T-cell (primary cell): ENCODE measurements around the gene RAB3D. TPM values are rescaled to one million over a fixed set of nuclear protein-coding genes. Genes with fewer than 3 reads are reported as not detected.
A peak's percentile ranks its signal among the peaks of the same experiment; 100 is the strongest.

ENCODE experiments used
- ATAC-seq, 4 experiments: fragments of 200-7000 bp in 3 of 4; fragments of 150-1000 bp in 1 of 4; cut with Tn5 transposase; replicated peaks in 1 of 4; 1 replicate in 3 of 4; 2 replicates in 1 of 4; pipeline ENCODE4 v1.10.0; 2021; ENCODE audit warnings: moderate library complexity in 3 of 4, mild to moderate bottlenecking in 2 of 4, moderate number of reproducible peaks in 1 of 4
- CTCF ChIA-PET, 2 donors: fragments of 300-600 bp; sonication (Branson Sonifier 250); formaldehyde crosslinking; loops; one replicate each; lab custom pipeline; 2022; ENCODE audit warnings: antibody characterized with exemption in 2 of 2; lab: Charles Lee
- POLR2A ChIA-PET, 2 donors: fragments of 300-600 bp; sonication (Branson Sonifier 250); formaldehyde crosslinking; loops; one replicate each; lab custom pipeline; 2022; ENCODE audit warnings: antibody characterized with exemption in 2 of 2; lab: Charles Lee
- DNase-seq, 35 experiments: peaks; one replicate each; pipeline versions ENCODE4 v3.0.0 to v3.0.0-alpha.2; 2013 to 2023
- H3K27ac ChIP-seq: one replicate; pipeline ENCODE4 v1.5.1; 2013; ENCODE audit warnings: low read length
- H3K27me3 ChIP-seq, 2 experiments: replicated peaks in 1 of 2; 1 replicate in 1 of 2; 2 replicates in 1 of 2; pipeline versions ENCODE4 v1.6.1 to v1.7.0; 2013; ENCODE audit warnings: low read length in 1 of 2, mixed read lengths in 1 of 2; ENCODE audit not compliant: control insufficient read depth in 2 of 2, insufficient read depth in 2 of 2; ENCODE audit errors: extremely low read depth in 1 of 2
- H3K36me3 ChIP-seq, 2 donors: 1 replicate in 1 of 2; 2 replicates in 1 of 2; pipeline versions ENCODE4 v1.6.1 to v1.7.0; 2013; ENCODE audit warnings: low read length in 1 of 2; ENCODE audit not compliant: control insufficient read depth in 2 of 2, insufficient read depth in 1 of 2; ENCODE audit errors: extremely low read depth in 1 of 2
- H3K4me1 ChIP-seq, 2 experiments: 1 replicate in 1 of 2; 2 replicates in 1 of 2; pipeline versions ENCODE4 v1.6.1 to v1.7.0; 2013; ENCODE audit warnings: low read length in 2 of 2, mixed read lengths in 1 of 2; ENCODE audit not compliant: insufficient read depth in 2 of 2, control insufficient read depth in 1 of 2; ENCODE audit errors: extremely low read depth in 1 of 2
- H3K4me3 ChIP-seq, 2 donors: 1 replicate in 1 of 2; 2 replicates in 1 of 2; pipeline versions ENCODE4 v1.5.1 to v1.7.0; 2013; ENCODE audit warnings: mild to moderate bottlenecking in 2 of 2, low read length in 1 of 2, moderate library complexity in 1 of 2; ENCODE audit not compliant: control insufficient read depth in 1 of 2; ENCODE audit errors: extremely low read depth in 1 of 2
- H3K9me3 ChIP-seq: 2 replicates; pipeline ENCODE4 v1.7.0; 2013
- H3K27ac Mint-ChIP-seq, 2 donors: one replicate each; pipeline ENCODE4 v1.8.0; 2020 to 2021; ENCODE audit warnings: mild to moderate bottlenecking in 2 of 2, mixed read lengths in 2 of 2
- H3K27me3 Mint-ChIP-seq, 2 donors: one replicate each; pipeline ENCODE4 v1.8.0; 2021 to 2022; ENCODE audit warnings: mixed read lengths in 2 of 2
- H3K36me3 Mint-ChIP-seq: one replicate; pipeline ENCODE4 v1.8.0; 2021; ENCODE audit warnings: mixed read lengths
- H3K4me1 Mint-ChIP-seq, 3 donors: one replicate each; pipeline ENCODE4 v1.8.0; 2020 to 2022; ENCODE audit warnings: mixed read lengths in 3 of 3, mild to moderate bottlenecking in 1 of 3
- H3K4me3 Mint-ChIP-seq, 3 donors: one replicate each; pipeline ENCODE4 v1.8.0; 2020 to 2022; ENCODE audit warnings: mild to moderate bottlenecking in 3 of 3, mixed read lengths in 3 of 3, moderate library complexity in 3 of 3
- H3K9me3 Mint-ChIP-seq, 3 donors: one replicate each; pipeline ENCODE4 v1.8.0; 2020 to 2022; ENCODE audit warnings: mixed read lengths in 3 of 3
- WGBS: methylation state at CpG from one replicate; pipeline ENCODE4 v1.1.5; 2013; ENCODE audit warnings: missing lambda C conversion rate; ENCODE audit not compliant: insufficient coverage; 5-methylcytosine and 5-hydroxymethylcytosine counted together
- total RNA-seq, 35 experiments: library from RNA in 6 of 35; stranded (reverse) in 6 of 35; fragments of 120-200 nt in 1 of 35; gene quantifications; one replicate each; pipeline versions ENCODE4 v1.2.1 to v1.2.4 and lab custom pipeline; 2013 to 2026

Gene RAB3D
- total RNA-seq, 5 donors from 2014 or later (not counting 1 experiment from before 2014, with no cell fraction given) = 4.7 to 9.5 (median 8.8) TPM

DNA sequence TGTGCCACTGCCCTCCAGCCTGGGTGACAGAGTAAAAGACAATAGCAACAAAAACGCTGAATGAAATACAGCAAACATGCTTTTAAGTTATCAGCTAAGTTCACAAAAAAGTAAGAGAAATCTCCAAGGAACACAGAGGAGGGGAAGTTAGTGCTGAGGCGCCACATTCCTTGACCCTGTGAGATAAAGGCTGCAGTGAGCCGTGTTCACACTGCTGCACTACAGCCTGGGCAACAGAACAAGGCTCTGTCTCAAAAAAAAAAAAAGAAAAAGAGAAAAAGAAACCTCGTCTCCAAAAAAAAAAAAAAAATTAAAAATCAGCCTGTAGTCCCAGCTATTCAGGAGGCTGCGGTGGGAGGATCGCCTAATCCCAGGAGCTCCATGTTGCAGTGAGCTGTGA, 60.8 kb downstream of the RAB3D start:
- no peaks in the 10 kb centered on the region for H3K36me3 Mint-ChIP-seq
- ChIA-PET POLR2A (interaction anchor here in 1 of 2 donors (0.6 kb wide), 1 partner anchor 18 kb away, joined by 7 read pairs; no protein-coding TSS in a partner anchor), CTCF (interaction anchor here in 1 of 2 donors (0.6 kb wide), 1 partner anchor 185 kb away, joined by 3 read pairs; no protein-coding TSS in a partner anchor)
- no peak overlapping the region for H3K27ac Mint-ChIP-seq
- no peak overlapping the region for H3K4me3 ChIP-seq
- peaks cover 26 to 50% of the 10 kb centered on the region in 2 donors for H3K27me3 Mint-ChIP-seq
- no peaks in the 10 kb centered on the region for H3K36me3 ChIP-seq
- ATAC-seq (no peak), DNase-seq (no peak)
- no peaks in the 10 kb centered on the region for H3K9me3 ChIP-seq
- H3K4me1 Mint-ChIP-seq = peaks cover 9 to 21% (median 10%) of the 10 kb centered on the region in 3 donors
- no peak overlapping the region for H3K27ac ChIP-seq
- peaks cover 7 to 70% of the 10 kb centered on the region in 2 experiments for H3K27me3 ChIP-seq
- WGBS = no CpG with 5 or more reads among the region's 6 CpGs
- peaks cover 0 to 2% (median 0%) of the 10 kb centered on the region in 3 donors for H3K9me3 Mint-ChIP-seq
- H3K4me3 Mint-ChIP-seq = peak overlapping the region in 1 of 3 donors; percentile 20
- peaks cover 6 to 24% of the 10 kb centered on the region in 2 experiments for H3K4me1 ChIP-seq

DNA sequence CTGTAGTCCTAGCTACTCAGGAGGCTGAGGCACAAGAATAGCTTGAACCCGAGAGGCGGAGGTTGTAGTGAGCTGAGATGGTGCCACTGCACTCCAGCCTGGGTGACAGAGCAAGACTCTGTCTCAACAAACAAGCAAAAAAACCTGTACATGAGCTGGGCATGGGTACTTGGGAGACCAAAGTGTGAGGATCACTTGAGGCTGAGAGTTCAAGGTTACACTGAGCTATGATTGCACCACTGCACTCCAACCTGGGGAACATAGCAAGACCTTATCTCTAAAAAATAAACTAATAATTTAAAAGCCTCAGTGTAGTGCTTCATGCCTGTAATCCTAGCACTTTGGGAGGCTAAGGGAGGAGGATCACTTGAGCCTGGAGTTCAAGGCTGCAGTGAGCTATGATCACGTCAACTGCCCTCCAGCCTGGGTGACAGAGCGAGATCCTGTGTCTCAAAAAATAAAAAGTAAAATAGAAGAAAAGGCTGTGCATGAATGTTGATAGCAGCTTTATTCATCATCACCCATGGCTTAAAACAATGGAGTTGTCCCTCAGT, 64.8 kb downstream of the RAB3D start:
- DNase-seq = no peak
- H3K9me3 ChIP-seq = no peaks in the 10 kb centered on the region

DNA sequence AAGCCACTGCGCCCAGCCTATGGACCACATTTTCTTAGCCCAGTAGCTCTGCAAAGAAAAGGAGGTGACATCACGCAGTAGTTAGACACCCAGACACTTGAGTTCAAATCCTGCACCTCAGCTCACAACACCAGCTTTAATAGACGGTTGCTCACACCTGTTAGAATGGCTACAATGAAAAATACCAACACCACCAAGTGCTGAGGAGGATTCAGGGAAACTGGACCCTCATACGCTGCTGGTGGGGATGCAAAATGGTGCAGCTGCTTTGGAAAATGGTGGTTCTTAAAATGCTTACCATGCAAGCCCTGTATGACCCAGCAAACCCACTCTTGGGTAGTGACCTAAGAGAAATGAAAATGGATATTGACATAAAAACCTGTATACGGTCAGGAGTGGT, 65.5 kb downstream of the RAB3D start:
- H3K36me3 ChIP-seq = no peaks in the 10 kb centered on the region
- H3K9me3 Mint-ChIP-seq = no peaks in the 10 kb centered on the region
- no peaks in the 10 kb centered on the region for H3K36me3 Mint-ChIP-seq
- no peak for DNase-seq
- no peak overlapping the region for H3K4me3 Mint-ChIP-seq
- peaks cover 0 to 4% of the 10 kb centered on the region in 2 experiments for H3K4me1 ChIP-seq
- no peak overlapping the region for H3K27ac Mint-ChIP-seq
- H3K9me3 ChIP-seq = no peaks in the 10 kb centered on the region
- 100% methylated on average over 1 of the region's 5 CpGs for WGBS
- peaks cover 23 to 46% of the 10 kb centered on the region in 2 donors for H3K27me3 Mint-ChIP-seq
- POLR2A ChIA-PET = no interaction called here
- no peak overlapping the region for H3K27ac ChIP-seq
- peaks cover 0 to 5% (median under 1%) of the 10 kb centered on the region in 3 donors for H3K4me1 Mint-ChIP-seq
- H3K4me3 ChIP-seq = no peak overlapping the region
- ATAC-seq = no peak
- CTCF ChIA-PET = no interaction called here
- peaks cover 2 to 71% of the 10 kb centered on the region in 2 experiments for H3K27me3 ChIP-seq

More for the DNA sequence above, 64.8 kb downstream of the RAB3D start:
- H3K9me3 Mint-ChIP-seq = peaks cover 0 to under 1% (median 0%) of the 10 kb centered on the region in 3 donors
- H3K36me3 Mint-ChIP-seq = no peaks in the 10 kb centered on the region
- H3K4me3 Mint-ChIP-seq = no peak overlapping the region
- Histone ChIP-seq H3K27ac (no peak overlapping the region), H3K36me3 (no peaks in the 10 kb centered on the region), H3K4me3 (no peak overlapping the region), H3K27me3 (peaks cover 2 to 68% of the 10 kb centered on the region in 2 experiments), H3K4me1 (peaks cover 3 to 10% of the 10 kb centered on the region in 2 experiments)
- 100% methylated on average over 1 of the region's 4 CpGs for WGBS
- ChIA-PET CTCF (no interaction called here), POLR2A (no interaction called here)
- no peak for ATAC-seq
- H3K27ac Mint-ChIP-seq = no peak overlapping the region
- H3K4me1 Mint-ChIP-seq = peaks cover 4 to 10% (median 6%) of the 10 kb centered on the region in 3 donors
- H3K27me3 Mint-ChIP-seq = peaks cover 18 to 45% of the 10 kb centered on the region in 2 donors

DNA sequence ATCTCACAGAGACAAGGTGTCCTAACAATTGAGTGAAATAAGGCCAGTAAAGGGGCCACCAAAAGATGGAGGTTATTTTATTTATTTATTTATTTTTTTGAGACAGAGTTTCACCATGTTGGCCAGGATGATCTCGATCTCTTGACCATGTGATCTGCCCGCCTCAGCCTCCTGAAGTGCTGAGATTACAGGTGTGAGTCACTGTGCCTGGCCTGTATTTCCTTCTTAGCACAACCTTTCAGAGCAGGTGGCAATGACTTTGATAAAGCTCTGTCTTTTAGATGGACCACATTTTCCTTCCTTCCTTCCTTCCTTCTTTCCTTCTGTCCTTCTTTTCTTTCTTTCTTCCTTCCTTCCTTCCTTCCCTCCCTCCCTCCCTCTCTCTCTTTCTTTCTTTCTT, 66.2 kb downstream of the RAB3D start:
- H3K9me3 Mint-ChIP-seq = no peaks in the 10 kb centered on the region
- no peak overlapping the region for H3K27ac Mint-ChIP-seq
- CTCF ChIA-PET = no interaction called here
- H3K36me3 ChIP-seq = no peaks in the 10 kb centered on the region
- POLR2A ChIA-PET = no interaction called here
- H3K27ac ChIP-seq = no peak overlapping the region
- no peak overlapping the region for H3K4me3 Mint-ChIP-seq
- ATAC-seq (no peak), DNase-seq (no peak)
- peaks cover 0 to 3% (median 3%) of the 10 kb centered on the region in 3 donors for H3K4me1 Mint-ChIP-seq
- H3K4me3 ChIP-seq = no peak overlapping the region
- H3K36me3 Mint-ChIP-seq = no peaks in the 10 kb centered on the region
- H3K4me1 ChIP-seq = peaks cover 0 to 4% of the 10 kb centered on the region in 2 experiments
- peaks cover 4 to 71% of the 10 kb centered on the region in 2 experiments for H3K27me3 ChIP-seq
- peaks cover 30 to 50% of the 10 kb centered on the region in 2 donors for H3K27me3 Mint-ChIP-seq
- no peaks in the 10 kb centered on the region for H3K9me3 ChIP-seq
- 71% methylated on average over 2 of the region's 2 CpGs for WGBS

Other genes starting within 250 kb of the RAB3D start
- 1 to 10 TPM in 4 of 5 donors, under 1 TPM in 1; 0.95 to 3.6 (median 2.4) TPM for gene SPC24, start 183.9 kb downstream of the RAB3D start, total RNA-seq
- 1 to 10 TPM in 3 of 5 donors, under 1 TPM in 2; 0.68 to 1.9 (median 1.2) TPM for gene KANK2, start 142.1 kb downstream of the RAB3D start, total RNA-seq
- gene ANGPTL8, start 100.0 kb downstream of the RAB3D start, total RNA-seq = not detected
- gene DOCK6, start 77.1 kb downstream of the RAB3D start, total RNA-seq = 1 to 10 TPM in 3 of 5 donors, under 1 TPM in 2; 0.78 to 1.8 (median 1.0) TPM
- gene TSPAN16, start 43.5 kb downstream of the RAB3D start, total RNA-seq = not detected
- 10 to 100 TPM; 15.6 to 32.9 (median 27.0) TPM for gene TMEM205, start 6.6 kb upstream of the RAB3D start, total RNA-seq
- gene CCDC159, start 6.9 kb upstream of the RAB3D start, total RNA-seq = 10 to 100 TPM; 59.7 to 81.8 (median 69.6) TPM
- gene PLPPR2, start 15.8 kb upstream of the RAB3D start, total RNA-seq = 10 to 100 TPM in 3 of 5 donors, 1 to 10 TPM in 2; 8.6 to 16.2 (median 10.7) TPM
- 1 to 10 TPM; 1.6 to 5.5 (median 4.3) TPM for gene SWSAP1, start 35.0 kb upstream of the RAB3D start, total RNA-seq
- 10 to 100 TPM in 1 of 5 donors, 1 to 10 TPM in 4; 5.9 to 11.0 (median 6.7) TPM for gene EPOR, start 44.7 kb upstream of the RAB3D start, total RNA-seq
- under 1 TPM in 3 of 5 donors, not detected in 2; 0.22 to 0.72 (median 0.50) TPM for gene RGL3, start 79.7 kb upstream of the RAB3D start, total RNA-seq
- gene ODAD3, start 95.5 kb upstream of the RAB3D start, total RNA-seq = under 1 TPM in 1 of 5 donors, not detected in 4; 0.20 TPM
- 100 to 1,000 TPM; 248 to 382 (median 334) TPM for gene PRKCSH, start 96.0 kb upstream of the RAB3D start, total RNA-seq
- gene ELAVL3, start 141.4 kb upstream of the RAB3D start, total RNA-seq = under 1 TPM in 1 of 5 donors, not detected in 4; 0.47 TPM
- 10 to 100 TPM; 12.7 to 24.8 (median 22.2) TPM for gene ZNF653, start 166.2 kb upstream of the RAB3D start, total RNA-seq
- 10 to 100 TPM; 28.8 to 52.0 (median 48.4) TPM for gene ECSIT, start 189.5 kb upstream of the RAB3D start, total RNA-seq
- under 1 TPM in 3 of 5 donors, not detected in 2; 0.26 to 0.96 (median 0.51) TPM for gene CNN1, start 199.2 kb upstream of the RAB3D start, total RNA-seq
- 10 to 100 TPM; 38.3 to 48.2 (median 46.6) TPM for gene ELOF1, start 219.6 kb upstream of the RAB3D start, total RNA-seq
- 10 to 100 TPM; 16.2 to 29.8 (median 18.6) TPM for gene ACP5, start 238.0 kb upstream of the RAB3D start, total RNA-seq